ENCODE measurements around the gene OSM.

DNA sequence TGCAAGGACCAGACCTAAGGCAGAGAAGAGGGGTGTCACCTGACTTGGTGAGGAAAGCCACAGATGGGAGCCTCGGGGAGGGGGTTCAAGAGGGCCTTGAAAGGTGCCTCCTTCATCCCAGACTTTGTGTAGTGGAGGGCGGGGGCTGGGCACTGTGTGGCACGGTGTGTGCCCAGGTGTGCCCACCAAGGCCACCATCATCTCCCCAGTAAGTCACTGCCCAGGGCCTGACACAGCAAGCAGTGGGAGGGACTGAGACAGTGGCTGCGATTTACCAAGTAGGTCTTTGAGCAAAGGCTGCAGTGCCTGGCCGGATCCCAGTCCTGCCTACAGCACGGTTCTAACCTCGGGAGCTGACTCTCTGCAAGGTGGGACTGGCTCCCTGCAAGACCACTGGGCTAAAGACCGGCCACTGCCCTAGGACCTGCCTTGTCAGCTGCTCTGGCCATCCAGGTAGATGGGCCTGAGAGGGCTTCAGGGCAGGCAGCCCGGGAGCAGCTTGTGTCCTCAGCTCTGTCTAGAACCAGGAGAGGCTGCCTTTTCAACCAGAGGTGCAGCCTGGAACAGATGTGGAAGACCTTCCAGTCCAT, 1.4 kb downstream of the OSM start:
- TF ChIP-seq, protein P1, sequence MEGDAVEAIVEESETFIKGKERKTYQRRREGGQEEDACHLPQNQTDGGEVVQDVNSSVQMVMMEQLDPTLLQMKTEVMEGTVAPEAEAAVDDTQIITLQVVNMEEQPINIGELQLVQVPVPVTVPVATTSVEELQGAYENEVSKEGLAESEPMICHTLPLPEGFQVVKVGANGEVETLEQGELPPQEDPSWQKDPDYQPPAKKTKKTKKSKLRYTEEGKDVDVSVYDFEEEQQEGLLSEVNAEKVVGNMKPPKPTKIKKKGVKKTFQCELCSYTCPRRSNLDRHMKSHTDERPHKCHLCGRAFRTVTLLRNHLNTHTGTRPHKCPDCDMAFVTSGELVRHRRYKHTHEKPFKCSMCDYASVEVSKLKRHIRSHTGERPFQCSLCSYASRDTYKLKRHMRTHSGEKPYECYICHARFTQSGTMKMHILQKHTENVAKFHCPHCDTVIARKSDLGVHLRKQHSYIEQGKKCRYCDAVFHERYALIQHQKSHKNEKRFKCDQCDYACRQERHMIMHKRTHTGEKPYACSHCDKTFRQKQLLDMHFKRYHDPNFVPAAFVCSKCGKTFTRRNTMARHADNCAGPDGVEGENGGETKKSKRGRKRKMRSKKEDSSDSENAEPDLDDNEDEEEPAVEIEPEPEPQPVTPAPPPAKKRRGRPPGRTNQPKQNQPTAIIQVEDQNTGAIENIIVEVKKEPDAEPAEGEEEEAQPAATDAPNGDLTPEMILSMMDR (IDR thresholded peaks at IDR 0.05; ENCODE audit: extremely low read depth in 1 of 2, insufficient read depth in 1 of 2, low read depth in 1 of 2, low read length in 2 of 2): no peak
- TF ChIP-seq POLR2A (IDR thresholded peaks at IDR 0.05; ENCODE audit: low read depth, low read length): no peak

Data from endothelial cell of umbilical vein (primary cell).